IMR-90 (cell line): ENCODE measurements around the gene CSNK2A1. TPM values are rescaled to one million over a fixed set of nuclear protein-coding genes. Genes with fewer than 3 reads are reported as not detected.

Experiments used
- ATAC-seq: fragments of 200-7000 bp; cut with Tn5 transposase; 2 replicates; pipeline ENCODE4 v1.9.1; 2020; ENCODE audit warnings: low read depth, mild to moderate bottlenecking, moderate library complexity
- BruUV-seq: library from RNA; stranded (reverse); fragments of 400-500 nt; replicated peaks from 2 replicates; lab custom pipeline; 2021; lab: Mats Ljungman, UMichigan
- CTCF ChIA-PET: fragments of 300-600 bp; formaldehyde crosslinking; extraction: SDS; loops from one replicate; lab custom pipeline; 2021; ENCODE audit warnings: antibody characterized with exemption; lab: Yijun Ruan, JAX
- POLR2A ChIA-PET: fragments of 300-600 bp; sonication (Branson Sonifier 250); formaldehyde crosslinking; loops from one replicate; lab custom pipeline; 2022; ENCODE audit warnings: antibody characterized with exemption; ENCODE audit not compliant: unreplicated experiment; lab: Charles Lee
- DNase-seq: peaks from one replicate; pipeline ENCODE4 v3.0.0; 2013
- H2AFZ ChIP-seq: replicated peaks from 2 replicates; pipeline ENCODE3; 2013; ENCODE audit warnings: low read length, mild to moderate bottlenecking; ENCODE audit not compliant: poor library complexity
- H2AK5ac ChIP-seq: 2 replicates; pipeline ENCODE4 v1.6.1; 2013; ENCODE audit warnings: low read depth, low read length, inconsistent platforms
- H2AK9ac ChIP-seq: replicated peaks from 2 replicates; pipeline ENCODE3; 2013; ENCODE audit warnings: mild to moderate bottlenecking, low read depth, low read length, moderate library complexity; ENCODE audit not compliant: poor library complexity
- H2BK120ac ChIP-seq: 2 replicates; pipeline ENCODE4 v1.6.1; 2013; ENCODE audit warnings: low read depth, low read length, inconsistent platforms
- H2BK15ac ChIP-seq: 3 replicates; pipeline ENCODE4 v1.6.1; 2013; ENCODE audit warnings: low read depth, low read length, inconsistent platforms
- H2BK20ac ChIP-seq: 2 replicates; pipeline ENCODE4 v1.6.1; 2013; ENCODE audit warnings: low read depth, mild to moderate bottlenecking, inconsistent platforms, low read length, moderate library complexity
- H2BK5ac ChIP-seq: 2 replicates; pipeline ENCODE4 v1.6.1; 2013; ENCODE audit warnings: mild to moderate bottlenecking, low read depth, low read length, inconsistent platforms; ENCODE audit not compliant: poor library complexity, severe bottlenecking
- H3K14ac ChIP-seq: replicated peaks from 2 replicates; pipeline ENCODE4 v1.6.1; 2013; ENCODE audit warnings: low read depth, low read length, inconsistent platforms
- H3K18ac ChIP-seq: 2 replicates; pipeline ENCODE4 v1.6.1; 2013; ENCODE audit warnings: low read depth, low read length, control low read depth
- H3K23ac ChIP-seq: 2 replicates; pipeline ENCODE4 v1.6.1; 2013; ENCODE audit warnings: low read depth, low read length, inconsistent platforms
- H3K27ac ChIP-seq: 2 replicates; pipeline ENCODE4 v1.5.1; 2013; ENCODE audit warnings: mild to moderate bottlenecking, control low read depth, low read length; ENCODE audit not compliant: insufficient read depth
- H3K27me3 ChIP-seq: 2 replicates; pipeline ENCODE4 v1.6.1; 2013; ENCODE audit warnings: low read length; ENCODE audit not compliant: control insufficient read depth, insufficient read depth
- H3K36me3 ChIP-seq: 2 replicates; pipeline ENCODE4 v1.6.1; 2013; ENCODE audit warnings: low read length, mixed read lengths; ENCODE audit not compliant: control insufficient read depth, insufficient read depth
- H3K4ac ChIP-seq: 2 replicates; pipeline ENCODE4 v1.6.1; 2013; ENCODE audit warnings: low read depth, low read length, inconsistent platforms
- H3K4me1 ChIP-seq: 2 replicates; pipeline ENCODE4 v1.6.1; 2013; ENCODE audit warnings: low read length, mixed read lengths; ENCODE audit not compliant: control insufficient read depth, insufficient read depth
- H3K4me2 ChIP-seq: 2 replicates; pipeline ENCODE4 v1.6.1; 2013; ENCODE audit warnings: low read depth, mild to moderate bottlenecking, control low read depth, low read length, moderate library complexity
- H3K4me3 ChIP-seq: 2 replicates; pipeline ENCODE4 v1.5.1; 2013; ENCODE audit warnings: low read depth, mild to moderate bottlenecking, control low read depth, low read length, moderate library complexity; ENCODE audit not compliant: insufficient read depth
- H3K56ac ChIP-seq: 2 replicates; pipeline ENCODE4 v1.6.1; 2013; ENCODE audit warnings: low read length, inconsistent platforms; ENCODE audit not compliant: insufficient read depth; ENCODE audit errors: extremely low read depth
- H3K79me1 ChIP-seq, 2 experiments: 2 replicates each; pipeline ENCODE4 v1.6.1; 2013; ENCODE audit warnings: low read length in 2 of 2, inconsistent platforms in 1 of 2, low read depth in 1 of 2
- H3K9ac ChIP-seq: 2 replicates; pipeline ENCODE4 v1.6.1; 2013; ENCODE audit warnings: low read depth, low read length, control low read depth
- H3K9me1 ChIP-seq: 2 replicates; pipeline ENCODE4 v1.6.1; 2013; ENCODE audit warnings: low read length, inconsistent platforms; ENCODE audit not compliant: insufficient read depth
- H3K9me3 ChIP-seq: 2 replicates; pipeline ENCODE4 v1.6.1; 2013; ENCODE audit warnings: low read length; ENCODE audit not compliant: control insufficient read depth, insufficient read depth
- H4K20me1 ChIP-seq: 2 replicates; pipeline ENCODE4 v1.6.1; 2013; ENCODE audit warnings: low read length, inconsistent platforms; ENCODE audit not compliant: insufficient read depth
- H4K5ac ChIP-seq: 2 replicates; pipeline ENCODE4 v1.6.1; 2013; ENCODE audit warnings: mild to moderate bottlenecking, low read depth, low read length, control low read depth
- H4K8ac ChIP-seq, 2 experiments: 2 replicates each; pipeline ENCODE4 v1.6.1; 2013; ENCODE audit warnings: low read depth in 2 of 2, low read length in 2 of 2, control low read depth in 1 of 2, inconsistent platforms in 1 of 2
- H4K91ac ChIP-seq: 2 replicates; pipeline ENCODE4 v1.6.1; 2013; ENCODE audit warnings: low read depth, low read length, inconsistent platforms; ENCODE audit not compliant: insufficient read depth
- CEBPB ChIP-seq: IDR thresholded peaks from 2 replicates; pipeline ENCODE4 v1.6.1; 2012; ENCODE audit warnings: low read depth, low read length, improper control_type of control experiment
- FOS ChIP-seq: fragments of 150-350 bp; IDR thresholded peaks from 2 replicates; pipeline ENCODE4 v1.6.1; 2016; ENCODE audit warnings: low read depth, low read length
- MXI1 ChIP-seq: IDR thresholded peaks from 2 replicates; pipeline ENCODE4 v1.6.1; 2012; ENCODE audit warnings: low read depth, mild to moderate bottlenecking, low read length, moderate library complexity, borderline replicate concordance
- NFE2L2 ChIP-seq: fragments of 150-350 bp; IDR thresholded peaks from 2 replicates; pipeline ENCODE4 v1.6.1; 2016; ENCODE audit warnings: low read depth, mild to moderate bottlenecking, low read length
- SMC3 ChIP-seq: fragments of 150-350 bp; IDR thresholded peaks from 2 replicates; pipeline ENCODE4 v1.6.1; 2016; ENCODE audit warnings: low read depth, mild to moderate bottlenecking, antibody characterized with exemption, low read length, moderate library complexity
- USF2 ChIP-seq: fragments of 150-350 bp; IDR thresholded peaks from 2 replicates; pipeline ENCODE4 v1.6.1; 2017; ENCODE audit warnings: mild to moderate bottlenecking, antibody characterized with exemption, low read length, low read depth
- WGBS, 2 experiments: methylation state at CpG; one replicate each; pipeline versions ENCODE4 v1.1.5 to v1.1.7; 2013; ENCODE audit warnings: missing lambda C conversion rate in 2 of 2; ENCODE audit not compliant: insufficient read length in 1 of 2; ENCODE audit errors: extremely low coverage in 2 of 2; 5-methylcytosine and 5-hydroxymethylcytosine counted together
- dilution Hi-C: fragments of 300-500 bp; cut with HindIII; formaldehyde crosslinking; loops from one replicate; pipeline ENCODE4 v1.14.3; 2018; ENCODE audit warnings: low sequenced_read_pairs; ENCODE audit not compliant: unreplicated experiment
- in situ Hi-C: fragments of 300-500 bp; cut with MboI; formaldehyde crosslinking; loops from 3 replicates; pipeline ENCODE4 v1.14.3; 2019; ENCODE audit warnings: low sequenced_read_pairs, inconsistent platforms, mixed read lengths
- intact Hi-C: fragments of 100-400 bp; cut with micrococcal nuclease; formaldehyde crosslinking; loops from 2 replicates; pipeline ENCODE4 v1.10.0; 2022
- polyA plus RNA-seq, 3 experiments: library from polyadenylated mRNA; depleted of rRNA; stranded (reverse); fragments of >200 nt; gene quantifications; 2 replicates each; pipeline ENCODE4 v1.2.3, GENCODE V29; 2012; ENCODE audit warnings: low replicate concordance in 1 of 3
- total RNA-seq: library from RNA; depleted of rRNA; stranded (reverse); fragments of >200 nt; gene quantifications from 2 replicates; pipeline ENCODE4 v1.2.3, GENCODE V29; 2012

Gene CSNK2A1
- total and polyA plus RNA-seq, 2 of the 4 experiments (the other 2 are of a cell fraction) = 86.3 to 151 TPM

DNA sequence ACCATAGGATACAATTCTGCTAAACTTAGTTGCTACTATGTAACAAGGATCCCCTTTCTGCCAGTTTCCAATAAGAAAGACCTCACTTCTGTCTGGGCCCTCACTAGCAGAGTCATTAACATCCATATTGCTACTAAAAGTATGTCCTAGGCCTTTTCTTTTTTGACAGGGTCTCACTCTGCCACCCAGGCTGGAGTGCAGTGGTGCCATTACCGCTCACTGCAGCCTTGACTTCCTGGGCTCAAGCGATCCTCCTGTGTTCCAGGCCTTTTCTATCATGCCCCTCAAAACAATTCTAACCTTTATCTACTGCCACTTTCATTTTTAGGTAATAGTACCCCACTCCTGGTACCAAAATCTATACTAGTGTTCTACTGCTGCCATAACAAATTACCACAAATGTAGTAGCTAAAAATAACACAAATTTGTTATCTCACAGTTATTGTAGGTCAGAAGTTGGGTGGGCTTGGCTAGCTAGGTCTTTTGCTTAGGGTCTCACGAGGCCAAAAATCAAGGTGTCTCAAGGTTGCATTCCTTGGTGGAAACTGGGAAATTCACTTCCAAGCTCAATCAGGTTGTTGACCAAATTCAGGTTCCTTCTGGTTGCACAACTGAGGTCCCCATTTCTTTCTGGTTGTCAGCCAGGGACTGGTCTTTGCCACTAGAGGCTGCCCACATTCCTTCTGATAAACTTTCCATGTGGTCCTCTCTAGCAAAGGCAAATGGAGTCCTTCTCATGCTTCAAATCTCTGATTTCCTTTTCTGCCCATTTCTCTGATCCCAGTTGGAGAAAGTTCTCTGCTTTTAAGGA is 3.0 kb downstream of the CSNK2A1 start:
- Histone ChIP-seq H3K27ac (no peak overlapping the region), H3K9ac (no peak overlapping the region), H3K23ac (no peak overlapping the region), H3K79me1 (peaks cover 6 to 62% of the 10 kb centered on the region in 2 experiments; a peak in 3 of 4 replicates), H4K5ac (no peak overlapping the region), H2AK9ac (no peak overlapping the region), H3K4ac (no peak overlapping the region), H3K4me1 (peaks cover 3% of the 10 kb centered on the region), H3K9me1 (no peaks in the 10 kb centered on the region), H3K4me2 (no peak overlapping the region), H2AK5ac (no peak overlapping the region), H2AFZ (no peak overlapping the region), H2BK5ac (no peak overlapping the region), H3K56ac (no peak overlapping the region), H3K36me3 (peaks cover 6% of the 10 kb centered on the region), H4K91ac (no peak overlapping the region), H3K4me3 (no peak overlapping the region), H2BK20ac (no peak overlapping the region), H2BK15ac (no peak overlapping the region), H3K18ac (no peak overlapping the region), H3K9me3 (peaks cover 9% of the 10 kb centered on the region), H4K20me1 (peaks cover 68% of the 10 kb centered on the region), H3K27me3 (no peaks in the 10 kb centered on the region), H3K14ac (no peak overlapping the region), H2BK120ac (no peak overlapping the region), H4K8ac (no peak overlapping the region)
- dilution Hi-C loops (no loop called here), intact Hi-C loops (loop anchor here (5.0 kb wide), 1 partner anchor 188 kb away; no protein-coding TSS in a partner anchor), in situ Hi-C loops (loop anchor here (10.0 kb wide), 1 partner anchor 114 kb away; the partner anchor contains the start of gene SRXN1)
- no peak for ATAC-seq
- no peak for DNase-seq
- ChIA-PET CTCF (no interaction called here), POLR2A (interaction anchor here (0.6 kb wide), 1 partner anchor 29 kb away, joined by 4 read pairs; no protein-coding TSS in a partner anchor)
- BruUV-seq = no TSS peak
- 93% methylated on average over 2 of the region's 3 CpGs; no CpG with 5 or more reads in 1 of the 2 experiments for WGBS, 2 experiments
- TF ChIP-seq MXI1 = no peak
- TF ChIP-seq FOS = no peak
- no peak for TF ChIP-seq CEBPB
- TF ChIP-seq USF2 = no peak
- no peak for TF ChIP-seq SMC3
- TF ChIP-seq NFE2L2 = no peak
